ENCODE results near the gene ROBO3.

ROBO3 gene

GRCh38 chr11:124876818-124877630 lies 11.8 kb downstream of the ROBO3 start:
- H3K27ac ChIP-seq (ENCODE audit: low read depth, low read length): no peak overlapping the region; the same call in 1 of the 2 replicates
- no peaks in the 10 kb centered on the region for H3K36me3 ChIP-seq (ENCODE audit: insufficient read depth, low read length)
- H3K27me3 ChIP-seq (ENCODE audit: insufficient read depth, low read length): peaks cover 44% of the 10 kb centered on the region
- H3K4me1 ChIP-seq (ENCODE audit: insufficient read depth, low read length): peaks cover 7% of the 10 kb centered on the region
- H3K9me3 ChIP-seq (ENCODE audit: insufficient read depth, low read depth, low read length): no peaks in the 10 kb centered on the region
- WGBS: 60% methylated on average over 30 of the region's 30 CpGs
- H3K9ac ChIP-seq (ENCODE audit: low read depth, low read length): no peak overlapping the region
- peak overlapping the region; percentile 79 for H3K4me3 ChIP-seq (ENCODE audit: low read length)

- Histone ChIP-seq H3K27ac (ENCODE audit: low read depth, low read length) (no peak overlapping the region), H3K9ac (ENCODE audit: low read depth, low read length) (no peak overlapping the region), H3K4me1 (ENCODE audit: insufficient read depth, low read length) (peaks cover 7% of the 10 kb centered on the region), H3K9me3 (ENCODE audit: insufficient read depth, low read depth, low read length) (no peaks in the 10 kb centered on the region), H3K4me3 (ENCODE audit: low read length) (peak overlapping the region; percentile 79), H3K36me3 (ENCODE audit: insufficient read depth, low read length) (no peaks in the 10 kb centered on the region), H3K27me3 (ENCODE audit: insufficient read depth, low read length) (peaks cover 39% of the 10 kb centered on the region)
- WGBS: 89% methylated on average over 10 of the region's 10 CpGs
Observed at GRCh38 chr11:124877631-124877909, 12.3 kb downstream of the ROBO3 start.

- no peaks in the 10 kb centered on the region for H3K9me3 ChIP-seq (ENCODE audit: insufficient read depth, low read depth, low read length)
- WGBS: 87% methylated on average over 17 of the region's 17 CpGs
- no peak overlapping the region for H3K4me3 ChIP-seq (ENCODE audit: low read length)
- H3K27me3 ChIP-seq (ENCODE audit: insufficient read depth, low read length): peaks cover 33% of the 10 kb centered on the region
- H3K9ac ChIP-seq (ENCODE audit: low read depth, low read length): no peak overlapping the region
- no peak overlapping the region for H3K27ac ChIP-seq (ENCODE audit: low read depth, low read length)
- H3K4me1 ChIP-seq (ENCODE audit: insufficient read depth, low read length): peaks cover 7% of the 10 kb centered on the region
- H3K36me3 ChIP-seq (ENCODE audit: insufficient read depth, low read length): no peaks in the 10 kb centered on the region
Observed at GRCh38 chr11:124877910-124878758, 12.9 kb downstream of the ROBO3 start.

GRCh38 chr11:124878759-124879492 lies 13.7 kb downstream of the ROBO3 start:
- Histone ChIP-seq H3K4me3 (ENCODE audit: low read length) (no peak overlapping the region), H3K27ac (ENCODE audit: low read depth, low read length) (no peak overlapping the region), H3K4me1 (ENCODE audit: insufficient read depth, low read length) (peaks cover 7% of the 10 kb centered on the region), H3K36me3 (ENCODE audit: insufficient read depth, low read length) (no peaks in the 10 kb centered on the region), H3K9me3 (ENCODE audit: insufficient read depth, low read depth, low read length) (no peaks in the 10 kb centered on the region), H3K27me3 (ENCODE audit: insufficient read depth, low read length) (peaks cover 25% of the 10 kb centered on the region), H3K9ac (ENCODE audit: low read depth, low read length) (no peak overlapping the region)
- 93% methylated on average over 11 of the region's 11 CpGs for WGBS

GRCh38 chr11:124879493-124880289 lies 14.5 kb downstream of the ROBO3 start:
- Histone ChIP-seq H3K36me3 (ENCODE audit: insufficient read depth, low read length) (no peaks in the 10 kb centered on the region), H3K4me1 (ENCODE audit: insufficient read depth, low read length) (peaks cover 7% of the 10 kb centered on the region), H3K27ac (ENCODE audit: low read depth, low read length) (no peak overlapping the region), H3K27me3 (ENCODE audit: insufficient read depth, low read length) (peaks cover 17% of the 10 kb centered on the region), H3K9ac (ENCODE audit: low read depth, low read length) (no peak overlapping the region), H3K4me3 (ENCODE audit: low read length) (no peak overlapping the region), H3K9me3 (ENCODE audit: insufficient read depth, low read depth, low read length) (no peaks in the 10 kb centered on the region)
- WGBS: 97% methylated on average over 16 of the region's 16 CpGs

- no peaks in the 10 kb centered on the region for H3K36me3 ChIP-seq (ENCODE audit: insufficient read depth, low read length)
- H3K4me3 ChIP-seq (ENCODE audit: low read length): no peak overlapping the region
- H3K4me1 ChIP-seq (ENCODE audit: insufficient read depth, low read length): peaks cover 7% of the 10 kb centered on the region
- H3K9me3 ChIP-seq (ENCODE audit: insufficient read depth, low read depth, low read length): no peaks in the 10 kb centered on the region
- H3K27me3 ChIP-seq (ENCODE audit: insufficient read depth, low read length): peaks cover 12% of the 10 kb centered on the region
- H3K27ac ChIP-seq (ENCODE audit: low read depth, low read length): no peak overlapping the region
- WGBS: 90% methylated on average over 10 of the region's 10 CpGs
- no peak overlapping the region for H3K9ac ChIP-seq (ENCODE audit: low read depth, low read length)
Observed at GRCh38 chr11:124880290-124880611, 15.0 kb downstream of the ROBO3 start.

GRCh38 chr11:124880958-124881357 lies 15.7 kb downstream of the ROBO3 start:
- no peaks in the 10 kb centered on the region for H3K9me3 ChIP-seq (ENCODE audit: insufficient read depth, low read depth, low read length)
- H3K4me3 ChIP-seq (ENCODE audit: low read length): no peak overlapping the region
- whole genome bisulfite sequencing: 72% methylated on average over 2 of the region's 3 CpGs
- no peaks in the 10 kb centered on the region for H3K36me3 ChIP-seq (ENCODE audit: insufficient read depth, low read length)
- no peak overlapping the region for H3K27ac ChIP-seq (ENCODE audit: low read depth, low read length)
- H3K4me1 ChIP-seq (ENCODE audit: insufficient read depth, low read length): peaks cover 7% of the 10 kb centered on the region
- H3K27me3 ChIP-seq (ENCODE audit: insufficient read depth, low read length): peaks cover 5% of the 10 kb centered on the region
- no peak overlapping the region for H3K9ac ChIP-seq (ENCODE audit: low read depth, low read length)

- no peak overlapping the region for H3K27ac ChIP-seq (ENCODE audit: low read depth, low read length)
- WGBS: 82% methylated on average over 10 of the region's 11 CpGs
- H3K4me1 ChIP-seq (ENCODE audit: insufficient read depth, low read length): peaks cover 2% of the 10 kb centered on the region
- no peak overlapping the region for H3K9ac ChIP-seq (ENCODE audit: low read depth, low read length)
- no peaks in the 10 kb centered on the region for H3K36me3 ChIP-seq (ENCODE audit: insufficient read depth, low read length)
- H3K9me3 ChIP-seq (ENCODE audit: insufficient read depth, low read depth, low read length): no peaks in the 10 kb centered on the region
- H3K4me3 ChIP-seq (ENCODE audit: low read length): no peak overlapping the region
- peaks cover 2% of the 10 kb centered on the region; the same call in 1 of the 2 replicates for H3K27me3 ChIP-seq (ENCODE audit: insufficient read depth, low read length)
Observed at GRCh38 chr11:124882339-124883071, 17.3 kb downstream of the ROBO3 start.

GRCh38 chr11:124884340-124884739 lies 19.1 kb downstream of the ROBO3 start:
- Histone ChIP-seq H3K27ac (ENCODE audit: low read depth, low read length) (no peak overlapping the region), H3K9ac (ENCODE audit: low read depth, low read length) (no peak overlapping the region), H3K36me3 (ENCODE audit: insufficient read depth, low read length) (no peaks in the 10 kb centered on the region), H3K4me3 (ENCODE audit: low read length) (no peak overlapping the region), H3K9me3 (ENCODE audit: insufficient read depth, low read depth, low read length) (no peaks in the 10 kb centered on the region), H3K4me1 (ENCODE audit: insufficient read depth, low read length) (no peaks in the 10 kb centered on the region), H3K27me3 (ENCODE audit: insufficient read depth, low read length) (0 out of 2 replicates have a peak, but pooled peaks cover 3% of the 10 kb centered on the region)
- 100% methylated on average over 1 of the region's 1 CpG for WGBS

- no peak overlapping the region for H3K27ac ChIP-seq (ENCODE audit: low read depth, low read length)
- no peaks in the 10 kb centered on the region for H3K4me1 ChIP-seq (ENCODE audit: insufficient read depth, low read length)
- no peaks in the 10 kb centered on the region for H3K9me3 ChIP-seq (ENCODE audit: insufficient read depth, low read depth, low read length)
- no peaks in the 10 kb centered on the region for H3K36me3 ChIP-seq (ENCODE audit: insufficient read depth, low read length)
- H3K27me3 ChIP-seq (ENCODE audit: insufficient read depth, low read length): peaks cover 7% of the 10 kb centered on the region; the same call in 1 of the 2 replicates
- H3K9ac ChIP-seq (ENCODE audit: low read depth, low read length): no peak overlapping the region
- H3K4me3 ChIP-seq (ENCODE audit: low read length): no peak overlapping the region
- WGBS: 75% methylated on average over 5 of the region's 5 CpGs
Observed at GRCh38 chr11:124884869-124885479, 19.7 kb downstream of the ROBO3 start.

All from HUES64 (cell line).